Neuronal stem cell (in vitro differentiated cells): ENCODE measurements around the gene CCDC85B.

Source experiments
- DNase-seq: peaks from one replicate; pipeline ENCODE4 v3.0.0-alpha.2; 2013; ENCODE audit warnings: low spot score
- H2AFZ ChIP-seq: one replicate; pipeline ENCODE4 v1.6.1; 2013; ENCODE audit warnings: mild to moderate bottlenecking, low read length, inconsistent platforms
- H2AK5ac ChIP-seq: 2 replicates; pipeline ENCODE4 v1.6.1; 2013; ENCODE audit warnings: low read depth, mild to moderate bottlenecking, inconsistent platforms, low read length, moderate library complexity, mixed read lengths
- H2BK120ac ChIP-seq: 2 replicates; pipeline ENCODE4 v1.6.1; 2013; ENCODE audit warnings: low read depth, mild to moderate bottlenecking, inconsistent platforms, low read length, moderate library complexity, mixed read lengths
- H2BK12ac ChIP-seq: one replicate; pipeline ENCODE4 v1.6.1; 2013; ENCODE audit warnings: low read length, inconsistent platforms
- H2BK15ac ChIP-seq: 2 replicates; pipeline ENCODE4 v1.6.1; 2013; ENCODE audit warnings: mild to moderate bottlenecking, low read length, inconsistent platforms, mixed read lengths
- H2BK5ac ChIP-seq: one replicate; pipeline ENCODE4 v1.6.1; 2013; ENCODE audit warnings: inconsistent platforms, mild to moderate bottlenecking, low read length, moderate library complexity
- H3K14ac ChIP-seq: one replicate; pipeline ENCODE4 v1.6.1; 2013; ENCODE audit warnings: low read length, inconsistent platforms
- H3K18ac ChIP-seq: 2 replicates; pipeline ENCODE4 v1.6.1; 2013; ENCODE audit warnings: low read length, inconsistent platforms
- H3K23ac ChIP-seq: 2 replicates; pipeline ENCODE4 v1.6.1; 2013; ENCODE audit warnings: low read depth, mild to moderate bottlenecking, mixed read lengths, low read length, inconsistent platforms; ENCODE audit not compliant: poor library complexity
- H3K27ac ChIP-seq: replicated peaks from 3 replicates; pipeline ENCODE4 v1.5.1; 2013; ENCODE audit warnings: low read length, inconsistent platforms
- H3K27me3 ChIP-seq, 3 experiments: 2 replicates each; pipeline ENCODE4 v1.6.1; 2013; ENCODE audit warnings: low read length in 3 of 3, mild to moderate bottlenecking in 2 of 3, inconsistent platforms in 1 of 3, low read depth in 1 of 3, mixed read lengths in 1 of 3, moderate library complexity in 1 of 3; ENCODE audit not compliant: control insufficient read depth in 3 of 3, insufficient read depth in 3 of 3
- H3K36me3 ChIP-seq, 2 donors: replicated peaks in 1 of 2; 2 replicates each; pipeline ENCODE4 v1.6.1; 2013; ENCODE audit warnings: low read length in 2 of 2; ENCODE audit not compliant: control insufficient read depth in 2 of 2, insufficient read depth in 2 of 2
- H3K4ac ChIP-seq: 2 replicates; pipeline ENCODE4 v1.6.1; 2013; ENCODE audit warnings: inconsistent platforms, mild to moderate bottlenecking, low read length, moderate library complexity
- H3K4me1 ChIP-seq, 2 donors: 1 replicate in 1 of 2; 2 replicates in 1 of 2; pipeline ENCODE4 v1.6.1; 2013; ENCODE audit warnings: low read length in 2 of 2, low read depth in 1 of 2; ENCODE audit not compliant: control insufficient read depth in 2 of 2, insufficient read depth in 1 of 2
- H3K4me2 ChIP-seq: one replicate; pipeline ENCODE4 v1.6.1; 2013; ENCODE audit warnings: mild to moderate bottlenecking, low read length, inconsistent platforms; ENCODE audit not compliant: insufficient read depth, poor library complexity, severe bottlenecking
- H3K4me3 ChIP-seq, 2 donors: 2 replicates each; pipeline ENCODE4 v1.5.1; 2013; ENCODE audit warnings: low read length in 2 of 2, mild to moderate bottlenecking in 2 of 2, inconsistent platforms in 1 of 2, moderate library complexity in 1 of 2
- H3K79me1 ChIP-seq: one replicate; pipeline ENCODE4 v1.6.1; 2013; ENCODE audit warnings: low read depth, mild to moderate bottlenecking, inconsistent platforms, low read length, moderate library complexity
- H3K9ac ChIP-seq: one replicate; pipeline ENCODE4 v1.6.1; 2013; ENCODE audit warnings: mild to moderate bottlenecking, low read depth, low read length, inconsistent platforms; ENCODE audit not compliant: poor library complexity
- H3K9me3 ChIP-seq, 2 donors: replicated peaks in 1 of 2; 2 replicates each; pipeline versions ENCODE3 to v1.6.1; 2013; ENCODE audit warnings: low read length in 2 of 2, mild to moderate bottlenecking in 2 of 2, inconsistent platforms in 1 of 2, low read depth in 1 of 2, mixed read lengths in 1 of 2, moderate library complexity in 1 of 2; ENCODE audit not compliant: control insufficient read depth in 2 of 2, insufficient read depth in 1 of 2
- H4K8ac ChIP-seq: one replicate; pipeline ENCODE4 v1.6.1; 2013; ENCODE audit warnings: low read depth, mild to moderate bottlenecking, inconsistent platforms, low read length, moderate library complexity
- H4K91ac ChIP-seq: one replicate; pipeline ENCODE4 v1.6.1; 2013; ENCODE audit warnings: low read length, low read depth, mild to moderate bottlenecking, inconsistent platforms; ENCODE audit not compliant: poor library complexity
- WGBS, 2 donors: extraction: QIAGEN DNeasy Blood & Tissue Kit; methylation state at CpG; one replicate each; pipeline ENCODE4 v1.1.7; 2013; ENCODE audit warnings: missing lambda C conversion rate in 2 of 2, mixed read lengths in 1 of 2; ENCODE audit not compliant: insufficient read length in 2 of 2, insufficient replicate concordance in 1 of 2; ENCODE audit errors: extremely low coverage in 2 of 2; 5-methylcytosine and 5-hydroxymethylcytosine counted together

CCDC85B gene

GRCh38 chr11:65928667-65929066, 38.2 kb downstream of the CCDC85B start:
- Histone ChIP-seq H3K18ac (no peak overlapping the region), H3K36me3 (peaks cover 3% of the 10 kb centered on the region in 2 donors), H3K27me3 (no peaks in the 10 kb centered on the region), H2BK120ac (no peak overlapping the region), H2AFZ (peak overlapping the region; percentile 65), H2BK5ac (no peak overlapping the region), H4K91ac (no peak overlapping the region), H4K8ac (no peak overlapping the region), H3K27ac (no peak overlapping the region), H3K9ac (no peak overlapping the region), H3K23ac (no peak overlapping the region), H3K79me1 (no peaks in the 10 kb centered on the region), H2BK15ac (no peak overlapping the region), H3K4ac (no peak overlapping the region), H2BK12ac (no peak overlapping the region), H3K9me3 (no peaks in the 10 kb centered on the region), H3K4me3 (no peak overlapping the region), H2AK5ac (peak overlapping the region; percentile 75), H3K4me2 (no peak overlapping the region), H3K14ac (no peak overlapping the region), H3K4me1 (peaks cover 0 to 11% of the 10 kb centered on the region in 2 donors)
- WGBS, 2 donors, result no CpG with 5 or more reads among the region's 6 CpGs
- DNase-seq, result no peak

GRCh38 chr11:65931773-65932557, 41.5 kb downstream of the CCDC85B start:
- no peak overlapping the region for H3K9ac ChIP-seq
- peak overlapping the region; percentile 39 for H2BK5ac ChIP-seq
- no peak overlapping the region for H4K91ac ChIP-seq
- no peak overlapping the region for H3K4me3 ChIP-seq
- WGBS, 2 donors, result no CpG with 5 or more reads among the region's 13 CpGs
- H3K79me1 ChIP-seq, result no peaks in the 10 kb centered on the region
- no peak overlapping the region for H3K4ac ChIP-seq
- no peak overlapping the region for H3K27ac ChIP-seq
- peak overlapping the region; percentile 35 for H2BK15ac ChIP-seq
- H2AK5ac ChIP-seq, result no peak overlapping the region
- peak overlapping the region; percentile 52 for H2AFZ ChIP-seq
- H2BK12ac ChIP-seq, result no peak overlapping the region
- no peak overlapping the region for H2BK120ac ChIP-seq
- no peak overlapping the region for H3K14ac ChIP-seq
- peaks cover 0 to 11% of the 10 kb centered on the region in 2 donors for H3K4me1 ChIP-seq
- no peak overlapping the region for H4K8ac ChIP-seq
- H3K27me3 ChIP-seq, result no peaks in the 10 kb centered on the region
- DNase-seq, result no peak
- no peak overlapping the region for H3K23ac ChIP-seq
- H3K9me3 ChIP-seq, result no peaks in the 10 kb centered on the region
- no peaks in the 10 kb centered on the region for H3K36me3 ChIP-seq
- H3K4me2 ChIP-seq, result no peak overlapping the region
- H3K18ac ChIP-seq, result no peak overlapping the region

DNA sequence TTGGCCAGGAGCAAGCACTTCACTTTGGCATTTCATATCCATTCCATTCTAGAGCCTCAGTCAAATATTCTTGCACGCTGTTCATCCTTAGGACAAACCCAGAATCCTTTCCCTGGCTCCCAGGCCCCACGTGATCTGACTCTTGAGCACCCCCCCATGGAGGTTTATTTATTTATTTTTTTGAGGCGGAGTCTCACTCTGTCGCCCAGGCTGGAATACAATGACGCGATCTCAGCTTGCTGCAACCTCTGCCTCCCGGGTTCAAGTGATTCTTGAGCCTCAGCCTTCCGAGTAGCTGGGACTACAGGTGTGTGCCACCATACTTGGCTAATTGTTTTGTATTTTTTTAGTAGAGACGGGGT, 42.1 kb downstream of the CCDC85B start:
- Histone ChIP-seq H3K18ac (no peak overlapping the region), H3K27me3 (no peaks in the 10 kb centered on the region), H3K27ac (no peak overlapping the region), H2AK5ac (no peak overlapping the region), H2AFZ (peak overlapping the region; percentile 52), H3K9ac (no peak overlapping the region), H3K79me1 (no peaks in the 10 kb centered on the region), H3K4me3 (no peak overlapping the region), H3K23ac (no peak overlapping the region), H3K4ac (no peak overlapping the region), H3K36me3 (no peaks in the 10 kb centered on the region), H3K4me2 (no peak overlapping the region), H2BK120ac (no peak overlapping the region), H3K4me1 (peaks cover 0 to 12% of the 10 kb centered on the region in 2 donors), H3K9me3 (no peaks in the 10 kb centered on the region), H2BK15ac (no peak overlapping the region), H3K14ac (no peak overlapping the region), H4K8ac (no peak overlapping the region), H4K91ac (no peak overlapping the region), H2BK12ac (no peak overlapping the region), H2BK5ac (no peak overlapping the region)
- DNase-seq, result no peak
- WGBS, 2 donors, result no CpG with 5 or more reads among the region's 9 CpGs

- no peak overlapping the region for H2BK120ac ChIP-seq
- H3K14ac ChIP-seq, result no peak overlapping the region
- H3K27ac ChIP-seq, result no peak overlapping the region
- no peak overlapping the region for H4K8ac ChIP-seq
- H4K91ac ChIP-seq, result no peak overlapping the region
- peaks cover 0 to 11% of the 10 kb centered on the region in 2 donors for H3K4me1 ChIP-seq
- H3K23ac ChIP-seq, result no peak overlapping the region
- no peak overlapping the region for H2BK12ac ChIP-seq
- H3K4ac ChIP-seq, result no peak overlapping the region
- no peaks in the 10 kb centered on the region for H3K27me3 ChIP-seq
- H3K9ac ChIP-seq, result no peak overlapping the region
- no peaks in the 10 kb centered on the region for H3K9me3 ChIP-seq
- no CpG with 5 or more reads among the region's 4 CpGs for WGBS, 2 donors
- no peak overlapping the region for H2BK15ac ChIP-seq
- H3K4me3 ChIP-seq, result no peak overlapping the region
- no peaks in the 10 kb centered on the region for H3K79me1 ChIP-seq
- no peak for DNase-seq
- no peak overlapping the region for H2BK5ac ChIP-seq
- H3K18ac ChIP-seq, result no peak overlapping the region
- no peak overlapping the region for H3K4me2 ChIP-seq
- no peak overlapping the region for H2AFZ ChIP-seq
- H3K36me3 ChIP-seq, result no peaks in the 10 kb centered on the region
- H2AK5ac ChIP-seq, result no peak overlapping the region
These were observed 43.5 kb downstream of the CCDC85B start for GRCh38 chr11:65934014-65934413.
